Measurements from ENCODE around the gene KLF14. TPM values are rescaled to one million over a fixed set of nuclear protein-coding genes. Genes with fewer than 3 reads are reported as not detected.
"Not testable (repeated sequence)": the region's sequence is repeated elsewhere in the genome, so short reads cannot be mapped to it uniquely, and the experiment has no call there.

KLF14 gene
- total RNA-seq, 4 donors from 2014 or later: 0.41 to 0.78 (median 0.46) TPM

DNA sequence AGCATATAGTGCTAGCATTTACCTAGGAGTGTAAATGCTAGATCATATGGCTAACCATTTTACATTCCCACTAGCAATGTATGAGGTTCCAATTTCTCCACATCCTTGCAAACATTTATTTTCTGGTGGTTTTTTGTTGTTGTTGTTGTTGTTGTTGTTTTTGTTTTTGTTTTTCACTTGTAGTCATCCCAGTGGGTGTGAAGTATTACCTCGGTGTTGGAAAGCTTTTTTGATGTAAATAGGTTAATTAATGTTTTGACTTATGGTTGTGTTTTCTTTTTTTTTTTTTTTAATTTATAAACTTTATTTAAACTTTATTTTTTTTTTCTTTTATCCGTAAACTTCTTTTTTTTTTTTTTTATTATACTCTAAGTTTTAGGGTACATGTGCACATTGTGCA, 32.4 kb downstream of the KLF14 start:
- Histone ChIP-seq H3K27ac (no peak overlapping the region), H3K4me1 (peaks cover 0 to 5% of the 10 kb centered on the region in 2 donors), H3K4me3 (no peak overlapping the region), H3K9me3 (no peaks in the 10 kb centered on the region), H3K27me3 (no peaks in the 10 kb centered on the region), H3K36me3 (no peaks in the 10 kb centered on the region)
- in situ Hi-C loops (cut with MboI; ENCODE audit: low sequenced_read_pairs in 4 of 4): loop anchor here in 2 of 4 donors (25.0 kb wide), 1 partner anchor 464 kb away; no protein-coding TSS in a partner anchor
- no peak for DNase-seq
- intact Hi-C loops (cut with DNase I; ENCODE audit: low total_unique reads): no loop called here
- TF ChIP-seq, protein P1, sequence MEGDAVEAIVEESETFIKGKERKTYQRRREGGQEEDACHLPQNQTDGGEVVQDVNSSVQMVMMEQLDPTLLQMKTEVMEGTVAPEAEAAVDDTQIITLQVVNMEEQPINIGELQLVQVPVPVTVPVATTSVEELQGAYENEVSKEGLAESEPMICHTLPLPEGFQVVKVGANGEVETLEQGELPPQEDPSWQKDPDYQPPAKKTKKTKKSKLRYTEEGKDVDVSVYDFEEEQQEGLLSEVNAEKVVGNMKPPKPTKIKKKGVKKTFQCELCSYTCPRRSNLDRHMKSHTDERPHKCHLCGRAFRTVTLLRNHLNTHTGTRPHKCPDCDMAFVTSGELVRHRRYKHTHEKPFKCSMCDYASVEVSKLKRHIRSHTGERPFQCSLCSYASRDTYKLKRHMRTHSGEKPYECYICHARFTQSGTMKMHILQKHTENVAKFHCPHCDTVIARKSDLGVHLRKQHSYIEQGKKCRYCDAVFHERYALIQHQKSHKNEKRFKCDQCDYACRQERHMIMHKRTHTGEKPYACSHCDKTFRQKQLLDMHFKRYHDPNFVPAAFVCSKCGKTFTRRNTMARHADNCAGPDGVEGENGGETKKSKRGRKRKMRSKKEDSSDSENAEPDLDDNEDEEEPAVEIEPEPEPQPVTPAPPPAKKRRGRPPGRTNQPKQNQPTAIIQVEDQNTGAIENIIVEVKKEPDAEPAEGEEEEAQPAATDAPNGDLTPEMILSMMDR (IDR thresholded peaks at IDR 0.05 in 4 of 5, conservative IDR thresholded peaks at IDR 0.05 in 1 of 5): no peak
- no peak for TF ChIP-seq POLR2A (IDR thresholded peaks at IDR 0.05)
- no peak for ATAC-seq

DNA sequence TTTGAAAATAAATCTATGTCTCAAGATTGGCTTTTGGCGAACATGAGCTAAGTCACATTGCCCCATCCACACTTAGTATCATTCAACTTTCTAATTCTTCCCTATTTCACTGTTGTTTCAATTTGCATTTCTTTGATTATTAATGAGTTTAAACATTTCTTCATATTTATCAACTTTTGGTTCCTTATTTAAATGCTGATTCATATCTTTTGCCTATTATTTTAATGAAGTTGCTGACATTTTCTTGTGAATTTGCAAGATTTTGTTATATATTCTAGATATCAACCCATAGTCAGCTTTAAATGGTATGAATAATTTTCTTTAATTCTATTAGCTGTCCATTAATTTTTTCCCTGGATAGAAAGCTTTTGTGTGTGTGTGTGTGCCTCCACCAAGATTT, 33.2 kb downstream of the KLF14 start:
- in situ Hi-C loops (cut with MboI; ENCODE audit: low sequenced_read_pairs in 4 of 4): loop anchor here in 2 of 4 donors (25.0 kb wide), 1 partner anchor 463 kb away; no protein-coding TSS in a partner anchor
- Histone ChIP-seq H3K27me3 (no peaks in the 10 kb centered on the region), H3K27ac (no peak overlapping the region), H3K4me3 (no peak overlapping the region), H3K4me1 (peaks cover 0 to 5% of the 10 kb centered on the region in 2 donors), H3K9me3 (no peaks in the 10 kb centered on the region), H3K36me3 (no peaks in the 10 kb centered on the region)
- no peak for DNase-seq
- intact Hi-C loops (cut with DNase I; ENCODE audit: low total_unique reads): no loop called here
- ATAC-seq: no peak
- TF ChIP-seq, protein P1 (IDR thresholded peaks at IDR 0.05 in 4 of 5, conservative IDR thresholded peaks at IDR 0.05 in 1 of 5): no peak
- TF ChIP-seq POLR2A (IDR thresholded peaks at IDR 0.05): no peak

DNA sequence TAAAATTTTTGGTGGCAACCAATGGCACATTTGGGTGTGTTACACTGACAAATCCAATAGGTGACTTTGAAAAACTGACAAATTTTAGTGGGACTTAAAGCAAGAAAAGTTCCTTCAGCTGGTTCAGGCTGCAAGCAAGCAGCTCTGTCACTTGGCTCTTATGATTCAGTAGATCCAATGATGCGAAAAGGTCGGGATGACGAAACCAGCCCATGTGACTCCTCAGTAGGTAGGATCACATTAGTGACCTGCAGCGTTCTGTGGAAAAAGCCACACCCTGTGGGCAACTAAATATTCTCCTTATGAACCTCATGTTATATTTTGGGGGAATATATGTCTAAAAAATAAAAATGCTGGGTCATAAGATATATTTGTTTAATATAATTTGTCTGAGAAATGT, 34.3 kb downstream of the KLF14 start:
- H3K27ac ChIP-seq: no peak overlapping the region
- H3K9me3 ChIP-seq: no peaks in the 10 kb centered on the region
- in situ Hi-C loops (cut with MboI; ENCODE audit: low sequenced_read_pairs in 4 of 4): loop anchor here in 2 of 4 donors (25.0 kb wide), 1 partner anchor 462 kb away; no protein-coding TSS in a partner anchor
- peaks cover 0 to 5% of the 10 kb centered on the region in 2 donors for H3K4me1 ChIP-seq
- ATAC-seq: no peak
- no peaks in the 10 kb centered on the region for H3K36me3 ChIP-seq
- H3K4me3 ChIP-seq: no peak overlapping the region
- H3K27me3 ChIP-seq: no peaks in the 10 kb centered on the region
- intact Hi-C loops (cut with DNase I; ENCODE audit: low total_unique reads): no loop called here
- no peak for DNase-seq
- TF ChIP-seq POLR2A (IDR thresholded peaks at IDR 0.05): no peak
- TF ChIP-seq, protein P1 (IDR thresholded peaks at IDR 0.05 in 4 of 5, conservative IDR thresholded peaks at IDR 0.05 in 1 of 5): no peak

GRCh38 chr7:130697820-130698219, 36.2 kb downstream of the KLF14 start:
- DNase-seq (no peak), ATAC-seq (no peak)
- intact Hi-C loops (cut with DNase I; ENCODE audit: low total_unique reads) (no loop called here), in situ Hi-C loops (cut with MboI; ENCODE audit: low sequenced_read_pairs in 4 of 4) (no loop called here)
- TF ChIP-seq, protein P1 (IDR thresholded peaks at IDR 0.05 in 4 of 5, conservative IDR thresholded peaks at IDR 0.05 in 1 of 5): no peak
- TF ChIP-seq POLR2A (IDR thresholded peaks at IDR 0.05): no peak
- H3K36me3 ChIP-seq: no peaks in the 10 kb centered on the region
- peaks cover 0 to 5% of the 10 kb centered on the region in 2 donors for H3K4me1 ChIP-seq
- H3K4me3 ChIP-seq: no peak overlapping the region
- no peaks in the 10 kb centered on the region for H3K27me3 ChIP-seq
- H3K9me3 ChIP-seq: no peaks in the 10 kb centered on the region
- H3K27ac ChIP-seq: no peak overlapping the region

DNA sequence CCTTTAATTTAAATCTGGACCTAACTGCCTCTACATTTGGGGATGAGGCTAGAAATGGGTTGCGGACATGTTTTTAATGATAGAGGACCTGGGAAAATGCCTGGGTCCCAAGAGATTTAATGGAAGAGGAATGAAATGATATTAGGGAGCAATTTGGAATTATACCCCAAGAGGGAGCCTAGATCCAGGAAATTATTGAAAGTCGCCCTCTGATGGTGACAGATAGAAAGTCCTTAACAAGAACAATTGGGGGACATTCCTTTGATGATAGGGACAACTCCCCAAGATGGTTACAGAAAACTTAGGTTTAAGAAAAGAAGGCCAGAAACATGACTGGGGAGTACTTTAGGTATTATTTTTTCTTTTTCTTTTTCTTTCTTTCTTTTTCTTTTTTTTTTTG, 38.2 kb downstream of the KLF14 start:
- Histone ChIP-seq H3K4me1 (peaks cover 0 to 5% of the 10 kb centered on the region in 2 donors), H3K4me3 (no peak overlapping the region), H3K36me3 (no peaks in the 10 kb centered on the region), H3K9me3 (no peaks in the 10 kb centered on the region), H3K27ac (no peak overlapping the region), H3K27me3 (no peaks in the 10 kb centered on the region)
- intact Hi-C loops (cut with DNase I; ENCODE audit: low total_unique reads) (no loop called here), in situ Hi-C loops (cut with MboI; ENCODE audit: low sequenced_read_pairs in 4 of 4) (no loop called here)
- ATAC-seq: no peak
- TF ChIP-seq POLR2A (IDR thresholded peaks at IDR 0.05): no peak
- TF ChIP-seq, protein P1 (IDR thresholded peaks at IDR 0.05 in 4 of 5, conservative IDR thresholded peaks at IDR 0.05 in 1 of 5): peak in 1 of 5 experiments; percentile 16
- DNase-seq: no peak

- H3K27me3 ChIP-seq; ATAC-seq; intact Hi-C loops (cut with DNase I; ENCODE audit: low total_unique reads); H3K36me3 ChIP-seq; H3K4me1 ChIP-seq; H3K9me3 ChIP-seq; H3K27ac ChIP-seq; DNase-seq; H3K4me3 ChIP-seq; in situ Hi-C loops (cut with MboI; ENCODE audit: low sequenced_read_pairs in 4 of 4): not testable (repeated sequence)
These were observed 41.6 kb downstream of the KLF14 start for GRCh38 chr7:130692396-130692795.

Data from gastrocnemius medialis (tissue), 4 donors.